Colonic mucosa (tissue), 4 donors: ENCODE data around the gene GALNT14. TPM values are rescaled to one million over a fixed set of nuclear protein-coding genes. Genes with fewer than 3 reads are reported as not detected.

ENCODE experiments used
- DNase-seq: peaks from one replicate; pipeline ENCODE4 v3.0.0-alpha.2; 2020
- H3K27ac ChIP-seq: fragments of 200-600 bp; one replicate; pipeline ENCODE4 v1.8.0; 2021
- H3K27me3 ChIP-seq: fragments of 200-600 bp; one replicate; pipeline ENCODE4 v1.8.0; 2021
- H3K36me3 ChIP-seq: fragments of 200-600 bp; one replicate; pipeline ENCODE4 v1.8.0; 2021
- H3K4me1 ChIP-seq: fragments of 200-600 bp; one replicate; pipeline ENCODE4 v1.8.0; 2021; ENCODE audit warnings: mild to moderate bottlenecking
- H3K4me3 ChIP-seq: fragments of 200-600 bp; one replicate; pipeline ENCODE4 v1.8.0; 2021
- H3K9ac ChIP-seq, 2 donors: one replicate each; pipeline ENCODE4 v1.7.0; 2013; ENCODE audit warnings: control low read depth in 2 of 2, low read depth in 2 of 2, low read length in 2 of 2
- H3K9me3 ChIP-seq: fragments of 200-600 bp; one replicate; pipeline ENCODE4 v1.8.0; 2021
- intact Hi-C: fragments of 100-400 bp; cut with DNase I; formaldehyde crosslinking; loops from one replicate; pipeline ENCODE4 v1.14.1; 2022
- total RNA-seq, 2 donors: library from RNA; stranded (reverse); fragmentation: NEBNext Ultra II Directional in 1 of 2; extraction: Animal tissue kit (Norgen Biotek cat#: 25700) in 1 of 2; gene quantifications; one replicate each; pipeline ENCODE4 v1.2.1, GENCODE V29; 2021
- TF ChIP-seq, protein P1 (sequence below): fragments of 200-600 bp; IDR thresholded peaks from one replicate; pipeline ENCODE4 v1.8.0; 2022; ENCODE audit warnings: antibody characterized with exemption, mild to moderate bottlenecking
- donor health status: healthy.
- donor health status: DM: no; HTN: no; CAD: no.
- donor health status: DM: no; HTN: no; CAD: no.

Gene GALNT14
- total RNA-seq, 2 donors from 2014 or later, result 0.15 to 0.45 TPM

DNA sequence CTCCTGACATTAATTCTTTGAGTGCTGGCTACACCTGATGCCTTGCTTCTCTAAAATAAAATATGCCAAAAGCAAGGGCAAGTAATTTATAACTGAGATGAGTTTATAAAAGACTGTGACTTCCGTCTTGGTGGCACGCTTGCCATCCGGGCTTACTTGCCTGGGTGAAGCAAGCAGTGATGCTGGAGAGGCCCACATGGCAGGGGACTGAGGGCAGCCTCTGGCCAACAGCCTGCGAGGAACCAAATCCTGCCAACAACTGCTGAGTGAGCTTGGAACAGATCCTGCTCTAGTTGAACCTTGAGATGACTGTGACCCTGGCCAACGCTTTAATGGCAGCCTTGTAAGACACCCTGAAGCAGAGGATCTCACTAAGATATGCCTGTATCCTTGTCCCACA, 234.9 kb downstream of the GALNT14 start:
- Histone ChIP-seq H3K9me3 (no peaks in the 10 kb centered on the region), H3K36me3 (no peaks in the 10 kb centered on the region), H3K4me1 (no peaks in the 10 kb centered on the region), H3K27ac (no peak overlapping the region), H3K4me3 (no peak overlapping the region), H3K27me3 (no peaks in the 10 kb centered on the region), H3K9ac (no peak overlapping the region)
- DNase-seq, result no peak
- TF ChIP-seq, protein P1, sequence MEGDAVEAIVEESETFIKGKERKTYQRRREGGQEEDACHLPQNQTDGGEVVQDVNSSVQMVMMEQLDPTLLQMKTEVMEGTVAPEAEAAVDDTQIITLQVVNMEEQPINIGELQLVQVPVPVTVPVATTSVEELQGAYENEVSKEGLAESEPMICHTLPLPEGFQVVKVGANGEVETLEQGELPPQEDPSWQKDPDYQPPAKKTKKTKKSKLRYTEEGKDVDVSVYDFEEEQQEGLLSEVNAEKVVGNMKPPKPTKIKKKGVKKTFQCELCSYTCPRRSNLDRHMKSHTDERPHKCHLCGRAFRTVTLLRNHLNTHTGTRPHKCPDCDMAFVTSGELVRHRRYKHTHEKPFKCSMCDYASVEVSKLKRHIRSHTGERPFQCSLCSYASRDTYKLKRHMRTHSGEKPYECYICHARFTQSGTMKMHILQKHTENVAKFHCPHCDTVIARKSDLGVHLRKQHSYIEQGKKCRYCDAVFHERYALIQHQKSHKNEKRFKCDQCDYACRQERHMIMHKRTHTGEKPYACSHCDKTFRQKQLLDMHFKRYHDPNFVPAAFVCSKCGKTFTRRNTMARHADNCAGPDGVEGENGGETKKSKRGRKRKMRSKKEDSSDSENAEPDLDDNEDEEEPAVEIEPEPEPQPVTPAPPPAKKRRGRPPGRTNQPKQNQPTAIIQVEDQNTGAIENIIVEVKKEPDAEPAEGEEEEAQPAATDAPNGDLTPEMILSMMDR, result no peak
- intact Hi-C loops, result no loop called here

DNA sequence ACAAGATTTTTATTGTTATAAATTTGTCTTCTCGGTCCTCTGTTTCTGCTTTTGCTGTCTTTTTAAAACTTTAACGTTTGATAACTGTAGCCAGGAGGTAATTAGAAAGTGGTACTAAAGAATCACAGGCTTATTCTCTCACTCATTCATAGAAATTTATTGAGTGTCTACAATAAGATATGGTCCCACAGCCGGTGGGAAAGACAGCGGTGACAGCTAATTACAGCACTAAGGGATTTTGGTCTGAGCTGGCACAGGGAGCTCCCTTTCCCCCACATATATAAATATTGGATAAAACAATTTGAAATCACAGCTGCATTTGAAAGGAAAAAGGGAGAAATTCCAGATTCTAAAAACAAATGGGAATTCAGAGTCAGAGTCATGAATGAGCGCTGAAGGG, 237.9 kb downstream of the GALNT14 start:
- no peak overlapping the region for H3K27ac ChIP-seq
- no peaks in the 10 kb centered on the region for H3K9me3 ChIP-seq
- intact Hi-C loops, result no loop called here
- no peaks in the 10 kb centered on the region for H3K4me1 ChIP-seq
- no peak overlapping the region for H3K9ac ChIP-seq
- H3K4me3 ChIP-seq, result no peak overlapping the region
- TF ChIP-seq, protein P1, result no peak
- DNase-seq, result no peak
- H3K27me3 ChIP-seq, result no peaks in the 10 kb centered on the region
- H3K36me3 ChIP-seq, result no peaks in the 10 kb centered on the region

GRCh38 chr2:30899516-30900054, 238.7 kb downstream of the GALNT14 start:
- Histone ChIP-seq H3K36me3 (no peaks in the 10 kb centered on the region), H3K4me3 (no peak overlapping the region), H3K9me3 (no peaks in the 10 kb centered on the region), H3K4me1 (no peaks in the 10 kb centered on the region), H3K9ac (no peak overlapping the region), H3K27me3 (no peaks in the 10 kb centered on the region), H3K27ac (no peak overlapping the region)
- TF ChIP-seq, protein P1, result no peak
- no peak for DNase-seq
- intact Hi-C loops, result no loop called here

GRCh38 chr2:30897539-30897938, 240.7 kb downstream of the GALNT14 start:
- Histone ChIP-seq H3K9ac (no peak overlapping the region), H3K36me3 (no peaks in the 10 kb centered on the region), H3K9me3 (no peaks in the 10 kb centered on the region), H3K27ac (no peak overlapping the region), H3K4me1 (no peaks in the 10 kb centered on the region), H3K4me3 (no peak overlapping the region), H3K27me3 (no peaks in the 10 kb centered on the region)
- no peak for DNase-seq
- TF ChIP-seq, protein P1, result no peak
- intact Hi-C loops, result no loop called here

DNA sequence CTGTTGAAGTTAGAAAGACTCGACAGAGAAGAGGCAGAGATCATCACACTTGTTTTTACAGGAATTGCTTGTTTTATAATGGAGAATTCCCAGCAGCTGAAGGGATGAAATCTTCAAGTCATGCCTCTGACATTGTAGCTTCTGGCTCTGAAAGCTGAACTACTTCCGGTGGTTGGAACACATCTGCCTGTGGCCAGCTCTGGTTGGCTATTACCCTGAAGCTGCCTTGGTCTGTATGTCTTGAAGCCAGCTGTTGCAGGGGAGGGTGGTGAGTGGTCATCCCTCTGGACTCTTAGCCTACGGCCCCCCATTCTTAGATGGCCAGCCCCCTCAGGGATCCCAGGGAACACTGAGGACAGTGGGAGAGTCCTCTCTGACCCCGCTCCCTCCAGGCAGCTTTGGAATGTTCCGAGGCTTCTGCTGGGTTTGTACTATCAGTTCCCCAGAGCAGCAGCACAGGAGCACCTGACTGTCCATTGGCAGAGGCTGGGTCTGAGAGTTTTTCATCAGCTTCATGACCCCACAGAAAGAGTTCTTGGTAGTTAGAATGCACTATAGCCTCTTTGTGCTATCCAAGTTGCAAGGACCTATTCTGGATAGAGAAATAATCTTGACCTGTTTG, 243.6 kb downstream of the GALNT14 start:
- no peaks in the 10 kb centered on the region for H3K36me3 ChIP-seq
- H3K27ac ChIP-seq, result no peak overlapping the region
- intact Hi-C loops, result no loop called here
- no peak overlapping the region for H3K4me3 ChIP-seq
- H3K4me1 ChIP-seq, result no peaks in the 10 kb centered on the region
- H3K27me3 ChIP-seq, result no peaks in the 10 kb centered on the region
- TF ChIP-seq, protein P1, result no peak
- no peak overlapping the region for H3K9ac ChIP-seq
- no peak for DNase-seq
- H3K9me3 ChIP-seq, result no peaks in the 10 kb centered on the region
